Neutrophil (primary cell): ENCODE data around the gene ADA.

Experiments
- H3K27ac ChIP-seq: fragments of 200-600 bp; sonication (generic); 2 replicates; pipeline ENCODE4 v1.5.1; 2016; ENCODE audit warnings: mild to moderate bottlenecking, moderate library complexity
- H3K27me3 ChIP-seq: fragments of 200-600 bp; sonication (generic); 2 replicates; pipeline ENCODE4 v1.6.0; 2016; ENCODE audit warnings: mild to moderate bottlenecking
- H3K36me3 ChIP-seq: fragments of 200-600 bp; sonication (generic); 2 replicates; pipeline ENCODE4 v1.5.1; 2017
- H3K4me1 ChIP-seq, 2 experiments: fragments of 200-600 bp in 1 of 2; sonication (generic) in 1 of 2; 1 replicate in 1 of 2; 2 replicates in 1 of 2; pipeline versions ENCODE4 v1.5.1 to v1.6.1; 2013 to 2016; ENCODE audit warnings: low read depth in 1 of 2, low read length in 1 of 2, mild to moderate bottlenecking in 1 of 2, moderate library complexity in 1 of 2; ENCODE audit not compliant: control insufficient read depth in 1 of 2, insufficient read depth in 1 of 2
- H3K4me3 ChIP-seq, 2 experiments: fragments of 200-600 bp in 1 of 2; sonication (generic) in 1 of 2; 1 replicate in 1 of 2; 2 replicates in 1 of 2; pipeline ENCODE4 v1.5.1; 2013 to 2016; ENCODE audit warnings: low read depth in 1 of 2, low read length in 1 of 2, mild to moderate bottlenecking in 1 of 2, moderate library complexity in 1 of 2
- H3K9me3 ChIP-seq: fragments of 200-600 bp; sonication (generic); 2 replicates; pipeline ENCODE4 v1.5.1; 2016
- TF ChIP-seq, protein P1 (sequence below): fragments of 200-600 bp; sonication (generic); IDR thresholded peaks from 2 replicates; pipeline ENCODE4 v1.5.1; 2016; ENCODE audit warnings: antibody characterized with exemption

Gene ADA

DNA sequence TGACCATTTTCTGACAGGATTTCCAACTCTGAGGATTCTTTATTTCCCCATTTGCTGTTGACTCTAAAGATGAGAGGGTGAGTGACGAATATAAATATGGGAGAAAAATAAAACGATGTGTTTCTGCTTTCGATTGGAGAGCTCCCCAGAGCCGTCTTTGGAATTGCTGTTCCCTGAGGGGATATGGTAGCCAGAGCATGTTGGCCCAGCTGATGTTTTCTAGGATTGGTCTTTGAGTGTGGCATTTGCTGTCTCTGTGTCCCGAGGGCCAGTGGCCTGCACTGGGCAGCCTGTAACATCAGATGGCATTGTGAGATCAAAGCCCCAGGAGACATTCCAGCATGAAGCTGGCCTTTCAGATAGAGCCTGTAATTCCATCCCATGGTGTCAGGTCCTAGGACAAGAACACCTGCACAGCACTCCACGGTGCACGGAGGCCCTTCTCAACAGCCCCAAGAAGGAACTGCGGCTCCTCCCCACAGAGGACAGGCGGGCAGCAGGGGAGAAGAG, 42.4 kb downstream of the ADA start:
- H3K36me3 ChIP-seq: no peaks in the 10 kb centered on the region
- H3K4me3 ChIP-seq: no peak overlapping the region
- no peak overlapping the region for H3K27ac ChIP-seq
- no peaks in the 10 kb centered on the region for H3K9me3 ChIP-seq
- H3K27me3 ChIP-seq: no peaks in the 10 kb centered on the region
- peaks cover 3 to 14% of the 10 kb centered on the region in 2 experiments for H3K4me1 ChIP-seq
- TF ChIP-seq, protein P1, sequence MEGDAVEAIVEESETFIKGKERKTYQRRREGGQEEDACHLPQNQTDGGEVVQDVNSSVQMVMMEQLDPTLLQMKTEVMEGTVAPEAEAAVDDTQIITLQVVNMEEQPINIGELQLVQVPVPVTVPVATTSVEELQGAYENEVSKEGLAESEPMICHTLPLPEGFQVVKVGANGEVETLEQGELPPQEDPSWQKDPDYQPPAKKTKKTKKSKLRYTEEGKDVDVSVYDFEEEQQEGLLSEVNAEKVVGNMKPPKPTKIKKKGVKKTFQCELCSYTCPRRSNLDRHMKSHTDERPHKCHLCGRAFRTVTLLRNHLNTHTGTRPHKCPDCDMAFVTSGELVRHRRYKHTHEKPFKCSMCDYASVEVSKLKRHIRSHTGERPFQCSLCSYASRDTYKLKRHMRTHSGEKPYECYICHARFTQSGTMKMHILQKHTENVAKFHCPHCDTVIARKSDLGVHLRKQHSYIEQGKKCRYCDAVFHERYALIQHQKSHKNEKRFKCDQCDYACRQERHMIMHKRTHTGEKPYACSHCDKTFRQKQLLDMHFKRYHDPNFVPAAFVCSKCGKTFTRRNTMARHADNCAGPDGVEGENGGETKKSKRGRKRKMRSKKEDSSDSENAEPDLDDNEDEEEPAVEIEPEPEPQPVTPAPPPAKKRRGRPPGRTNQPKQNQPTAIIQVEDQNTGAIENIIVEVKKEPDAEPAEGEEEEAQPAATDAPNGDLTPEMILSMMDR: no peak

DNA sequence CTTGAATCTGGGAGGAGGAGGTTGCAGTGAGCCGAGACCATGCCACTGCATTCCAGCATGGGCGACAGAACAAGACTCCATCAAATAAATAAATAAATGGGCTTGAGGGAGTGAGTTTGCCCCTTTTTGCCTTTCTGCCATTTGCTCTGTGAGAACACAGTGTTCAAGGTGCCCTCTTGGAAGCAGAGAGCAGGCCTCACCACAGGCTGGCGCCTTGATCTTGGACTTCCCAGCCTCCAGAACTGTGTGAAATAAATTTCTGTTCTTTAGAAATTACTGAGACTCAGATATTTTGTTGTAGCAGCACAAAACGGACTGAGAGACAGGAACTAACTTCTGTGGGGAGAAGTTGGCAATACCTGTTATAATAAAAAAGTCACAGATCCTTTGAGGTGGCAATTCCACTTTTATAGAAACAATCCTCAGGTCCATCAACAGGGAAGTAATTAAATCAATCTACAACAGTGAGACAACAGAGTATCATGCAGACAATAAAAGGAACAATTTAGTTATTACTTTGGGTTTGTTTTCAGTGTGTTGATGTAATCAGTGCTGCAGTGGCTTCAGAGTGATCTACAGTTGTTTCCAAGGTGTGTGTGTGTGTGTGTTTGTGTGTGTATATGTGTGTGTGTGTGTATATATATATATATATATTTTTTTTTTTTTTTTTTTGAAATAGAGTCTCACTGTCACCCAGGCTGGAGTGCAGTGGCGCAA, 44.6 kb downstream of the ADA start:
- no peak overlapping the region for H3K4me3 ChIP-seq
- H3K36me3 ChIP-seq: no peaks in the 10 kb centered on the region
- peaks cover 3 to 14% of the 10 kb centered on the region in 2 experiments for H3K4me1 ChIP-seq
- TF ChIP-seq, protein P1: no peak
- no peaks in the 10 kb centered on the region for H3K9me3 ChIP-seq
- no peak overlapping the region for H3K27ac ChIP-seq
- no peaks in the 10 kb centered on the region for H3K27me3 ChIP-seq

DNA sequence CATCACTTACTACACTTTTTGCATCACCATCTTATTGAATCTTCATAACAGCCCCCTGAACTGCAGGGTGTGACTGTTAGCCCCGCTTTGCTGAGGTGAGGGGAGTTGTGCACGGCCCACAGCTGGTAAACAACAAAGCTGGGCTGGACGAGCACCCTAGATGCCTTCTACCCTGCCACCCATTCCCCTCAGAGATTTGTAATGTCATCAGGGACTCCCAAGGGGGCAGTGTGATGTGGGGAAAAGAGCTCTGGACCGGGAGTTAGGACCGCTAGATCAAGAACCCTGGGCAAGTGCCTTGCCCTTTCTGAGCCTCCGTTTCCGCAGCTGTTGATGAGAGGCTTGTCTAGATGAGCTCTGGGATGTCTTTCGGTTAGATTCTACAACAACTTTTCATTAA, 48.2 kb downstream of the ADA start:
- no peak overlapping the region for H3K27ac ChIP-seq
- no peaks in the 10 kb centered on the region for H3K36me3 ChIP-seq
- TF ChIP-seq, protein P1: no peak
- H3K27me3 ChIP-seq: no peaks in the 10 kb centered on the region
- H3K4me1 ChIP-seq: peaks cover 6 to 14% of the 10 kb centered on the region in 2 experiments
- H3K9me3 ChIP-seq: no peaks in the 10 kb centered on the region
- no peak overlapping the region for H3K4me3 ChIP-seq

DNA sequence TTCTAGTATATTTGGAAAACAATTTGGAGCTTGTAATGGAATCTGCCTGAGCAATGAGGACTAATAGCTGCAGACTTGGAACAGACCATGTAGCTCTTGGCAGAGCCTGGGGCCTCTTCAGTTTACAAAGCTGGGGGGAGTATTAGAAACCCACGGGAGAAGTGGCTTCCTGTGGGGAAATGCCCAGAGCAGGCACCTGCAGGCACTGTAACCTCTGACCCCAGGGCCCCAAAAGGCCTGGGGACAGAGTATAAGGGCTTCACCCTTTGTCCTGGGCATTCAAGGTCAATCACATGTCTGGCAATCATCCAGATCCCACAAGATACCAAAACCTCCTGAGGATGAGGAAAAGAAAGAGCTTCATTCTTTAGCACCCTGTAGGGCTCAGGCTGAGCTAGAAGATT, 49.7 kb downstream of the ADA start:
- Histone ChIP-seq H3K9me3 (no peaks in the 10 kb centered on the region), H3K4me3 (no peak overlapping the region), H3K36me3 (no peaks in the 10 kb centered on the region), H3K27ac (no peak overlapping the region), H3K4me1 (peaks cover 15 to 24% of the 10 kb centered on the region in 2 experiments), H3K27me3 (no peaks in the 10 kb centered on the region)
- TF ChIP-seq, protein P1: no peak

DNA sequence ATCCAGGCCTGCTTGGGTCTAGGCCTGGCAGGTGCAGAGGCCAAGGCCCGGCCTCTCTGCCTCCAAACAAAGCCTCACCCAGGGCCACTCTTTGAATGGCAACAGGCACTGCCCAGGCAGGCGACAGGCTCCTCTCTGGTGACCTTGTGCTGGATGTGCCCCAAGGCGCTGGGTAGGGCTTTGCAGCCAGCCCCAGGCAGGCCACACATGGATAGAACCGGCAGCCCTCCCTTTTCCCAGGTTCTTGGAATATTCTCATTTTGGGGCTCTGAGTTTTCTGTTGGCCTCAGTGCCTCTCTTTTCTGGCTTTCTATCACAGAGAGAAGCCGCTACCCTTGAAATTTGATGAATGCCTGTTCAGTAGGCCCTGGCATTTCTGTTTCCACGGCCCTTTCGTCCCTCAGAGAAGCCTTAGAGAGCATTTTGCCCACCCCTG, 50.2 kb downstream of the ADA start:
- TF ChIP-seq, protein P1: no peak
- no peaks in the 10 kb centered on the region for H3K27me3 ChIP-seq
- H3K36me3 ChIP-seq: no peaks in the 10 kb centered on the region
- H3K4me1 ChIP-seq: peaks cover 15 to 24% of the 10 kb centered on the region in 2 experiments
- H3K27ac ChIP-seq: no peak overlapping the region
- H3K4me3 ChIP-seq: no peak overlapping the region
- no peaks in the 10 kb centered on the region for H3K9me3 ChIP-seq
